Endothelial cell of umbilical vein (primary cell): ENCODE results near the gene NHSL2.

ENCODE experiments used
- CTCF ChIP-seq, 2 donors: IDR thresholded peaks; 1 replicate in 1 of 2; 2 replicates in 1 of 2; pipeline ENCODE4 v1.5.1; 2011; ENCODE audit warnings: low read length in 2 of 2, mild to moderate bottlenecking in 2 of 2, moderate library complexity in 2 of 2, control low read depth in 1 of 2, inconsistent platforms in 1 of 2, low read depth in 1 of 2; ENCODE audit not compliant: insufficient read depth in 1 of 2; ENCODE audit errors: extremely low read depth in 1 of 2
- EZH2 ChIP-seq: IDR thresholded peaks from 2 replicates; pipeline ENCODE4 v1.6.1; 2012; ENCODE audit warnings: borderline replicate concordance, low read depth, mild to moderate bottlenecking, moderate library complexity, low read length, inconsistent platforms; ENCODE audit not compliant: severe bottlenecking
- FOS ChIP-seq: IDR thresholded peaks from 2 replicates; pipeline ENCODE4 v1.6.1; 2011; ENCODE audit warnings: mild to moderate bottlenecking, low read length, moderate library complexity, borderline replicate concordance; ENCODE audit not compliant: insufficient read depth
- JUN ChIP-seq: IDR thresholded peaks from 2 replicates; pipeline ENCODE4 v1.6.1; 2011; ENCODE audit warnings: borderline replicate concordance, low read depth; ENCODE audit not compliant: insufficient read length, insufficient read depth
- MYC ChIP-seq: IDR thresholded peaks from one replicate; pipeline ENCODE4 v1.6.1; 2011; ENCODE audit warnings: mild to moderate bottlenecking, low read depth, low read length
- POLR2A ChIP-seq: IDR thresholded peaks from 2 replicates; pipeline ENCODE4 v1.6.1; 2012; ENCODE audit warnings: low read depth, mild to moderate bottlenecking, control low read depth, low read length
- POLR2AphosphoS5 ChIP-seq: IDR thresholded peaks from 2 replicates; pipeline ENCODE4 v1.6.1; 2012; ENCODE audit warnings: low read depth, mild to moderate bottlenecking, control low read depth, low read length, moderate library complexity; ENCODE audit not compliant: insufficient read depth
- TF ChIP-seq, protein P1 (sequence below): IDR thresholded peaks from 2 replicates; pipeline ENCODE4 v1.6.1; 2011; ENCODE audit not compliant: insufficient read depth, insufficient read length

GRCh38 chrX:72182924-72183323, 272.3 kb downstream of the NHSL2 start:
- no peak for TF ChIP-seq EZH2
- no peak for TF ChIP-seq CTCF (IDR thresholded peaks at IDR 0.05; ENCODE audit: extremely low read depth in 1 of 2, insufficient read depth in 1 of 2, low read depth in 1 of 2, low read length in 2 of 2)
- TF ChIP-seq POLR2A, result no peak
- no peak for TF ChIP-seq MYC
- TF ChIP-seq JUN, result no peak
- TF ChIP-seq, protein P1, sequence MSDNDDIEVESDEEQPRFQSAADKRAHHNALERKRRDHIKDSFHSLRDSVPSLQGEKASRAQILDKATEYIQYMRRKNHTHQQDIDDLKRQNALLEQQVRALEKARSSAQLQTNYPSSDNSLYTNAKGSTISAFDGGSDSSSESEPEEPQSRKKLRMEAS, result no peak
- no peak for TF ChIP-seq POLR2AphosphoS5
- no peak for TF ChIP-seq FOS
